ACC112 (cell line): ENCODE measurements around the gene ROR1.
A peak's percentile ranks its signal among the peaks of the same experiment; 100 is the strongest.

Source experiments
- H2AFZ ChIP-seq: fragments of 200-600 bp; sonication (generic); one replicate; pipeline ENCODE4 v1.6.0; 2017; ENCODE audit warnings: antibody characterized with exemption, low read length; ENCODE audit not compliant: unreplicated experiment
- H3K27ac ChIP-seq: fragments of 200-600 bp; sonication (generic); 2 replicates; pipeline ENCODE4 v1.5.1; 2014; ENCODE audit warnings: low read depth, mild to moderate bottlenecking, antibody characterized with exemption, low read length, moderate library complexity
- H3K27me3 ChIP-seq: fragments of 200-600 bp; sonication (generic); 2 replicates; pipeline ENCODE4 v1.6.1; 2014; ENCODE audit warnings: mild to moderate bottlenecking, antibody characterized with exemption, low read length, moderate library complexity, mixed read lengths; ENCODE audit not compliant: insufficient read depth
- H3K36me3 ChIP-seq: fragments of 200-600 bp; sonication (generic); 2 replicates; pipeline ENCODE4 v1.6.1; 2016; ENCODE audit warnings: mild to moderate bottlenecking, antibody characterized with exemption, low read length, moderate library complexity, mixed read lengths; ENCODE audit not compliant: insufficient read depth
- H3K4me1 ChIP-seq: fragments of 200-600 bp; sonication (generic); one replicate; pipeline ENCODE4 v1.6.1; 2016; ENCODE audit warnings: low read length, mixed read lengths; ENCODE audit not compliant: insufficient read depth, unreplicated experiment, control insufficient read depth
- H3K4me3 ChIP-seq: fragments of 200-600 bp; sonication (generic); 2 replicates; pipeline ENCODE4 v1.5.1; 2014; ENCODE audit warnings: mild to moderate bottlenecking, low read depth, low read length
- H3K79me2 ChIP-seq: fragments of 200-600 bp; sonication (generic); one replicate; pipeline ENCODE4 v1.6.0; 2016; ENCODE audit warnings: low read length; ENCODE audit not compliant: control insufficient read depth, unreplicated experiment, insufficient read depth

ROR1 gene

DNA sequence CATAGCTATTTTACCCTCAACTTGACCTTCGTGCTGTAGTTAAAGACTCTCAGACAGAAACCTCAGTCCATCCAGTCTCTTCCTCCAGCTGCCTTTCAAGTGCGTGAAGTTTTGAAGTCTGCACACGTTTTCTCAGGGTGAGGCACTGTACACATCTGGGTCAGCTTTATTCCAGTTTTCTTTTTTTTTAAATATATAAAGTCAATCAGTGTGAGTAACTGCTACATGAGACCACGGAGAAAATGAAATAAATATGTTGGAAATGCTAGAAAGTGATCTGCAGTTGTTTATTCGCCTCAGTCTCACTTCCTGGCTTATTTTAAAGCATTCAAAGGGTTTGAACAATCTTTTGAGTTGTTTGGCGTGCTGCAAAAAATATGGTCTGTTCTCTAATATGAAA, 135.7 kb downstream of the ROR1 start:
- H2AFZ ChIP-seq: no peak overlapping the region
- H3K27me3 ChIP-seq: no peaks in the 10 kb centered on the region
- H3K27ac ChIP-seq: no peak overlapping the region
- peak overlapping the region; percentile 31; the same call in 1 of the 2 replicates for H3K4me3 ChIP-seq
- no peaks in the 10 kb centered on the region for H3K36me3 ChIP-seq
- no peaks in the 10 kb centered on the region for H3K79me2 ChIP-seq
- peaks cover 24% of the 10 kb centered on the region for H3K4me1 ChIP-seq

DNA sequence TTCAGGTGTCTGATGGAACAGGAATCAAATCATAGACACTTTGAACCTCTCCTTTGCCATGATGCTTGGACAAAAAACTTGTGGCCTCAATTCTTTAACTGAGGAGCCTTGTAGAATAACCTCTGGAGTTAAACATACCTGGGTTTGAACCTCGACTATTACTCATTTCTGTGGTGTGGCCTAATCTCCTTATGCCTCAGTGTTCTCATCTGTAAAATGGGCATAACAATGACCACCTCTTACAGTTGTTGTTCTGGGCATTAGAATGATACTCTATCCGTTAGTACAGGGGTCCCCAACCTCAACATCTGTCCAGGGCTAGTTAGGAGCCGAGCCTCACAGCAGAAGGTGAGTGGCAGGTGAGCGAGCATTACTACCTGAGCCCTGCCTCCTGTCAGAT, 137.2 kb downstream of the ROR1 start:
- Histone ChIP-seq H3K27ac (no peak overlapping the region), H2AFZ (no peak overlapping the region), H3K27me3 (no peaks in the 10 kb centered on the region), H3K4me1 (peaks cover 24% of the 10 kb centered on the region), H3K79me2 (no peaks in the 10 kb centered on the region), H3K36me3 (no peaks in the 10 kb centered on the region), H3K4me3 (no peak overlapping the region)

GRCh38 chr1:63912643-63913042, 138.8 kb downstream of the ROR1 start:
- no peak overlapping the region for H3K27ac ChIP-seq
- no peak overlapping the region for H2AFZ ChIP-seq
- no peaks in the 10 kb centered on the region for H3K27me3 ChIP-seq
- no peaks in the 10 kb centered on the region for H3K79me2 ChIP-seq
- H3K4me3 ChIP-seq: no peak overlapping the region
- peaks cover 23% of the 10 kb centered on the region for H3K4me1 ChIP-seq
- H3K36me3 ChIP-seq: no peaks in the 10 kb centered on the region

DNA sequence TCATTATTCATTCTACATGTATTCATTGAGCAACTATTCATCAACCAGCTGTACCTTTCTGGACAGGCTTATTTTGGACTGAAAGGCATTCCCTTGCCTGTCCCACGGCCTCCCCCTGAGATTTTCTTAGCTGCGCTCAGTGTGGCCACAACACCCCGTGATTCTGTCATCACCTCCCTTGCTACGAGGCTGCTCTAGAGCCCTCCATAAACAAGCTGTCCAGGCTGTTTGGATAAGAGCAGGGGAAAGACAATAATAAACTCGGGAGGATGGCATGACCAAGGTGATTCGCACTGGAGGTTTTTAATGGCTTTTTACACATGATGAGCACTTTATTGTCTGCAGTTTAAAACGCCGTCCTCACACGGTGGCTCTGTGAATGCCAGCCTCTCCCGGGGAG, 139.7 kb downstream of the ROR1 start:
- Histone ChIP-seq H3K4me1 (peaks cover 18% of the 10 kb centered on the region), H3K27ac (no peak overlapping the region), H3K36me3 (no peaks in the 10 kb centered on the region), H3K27me3 (no peaks in the 10 kb centered on the region), H3K79me2 (no peaks in the 10 kb centered on the region), H2AFZ (no peak overlapping the region), H3K4me3 (no peak overlapping the region)

DNA sequence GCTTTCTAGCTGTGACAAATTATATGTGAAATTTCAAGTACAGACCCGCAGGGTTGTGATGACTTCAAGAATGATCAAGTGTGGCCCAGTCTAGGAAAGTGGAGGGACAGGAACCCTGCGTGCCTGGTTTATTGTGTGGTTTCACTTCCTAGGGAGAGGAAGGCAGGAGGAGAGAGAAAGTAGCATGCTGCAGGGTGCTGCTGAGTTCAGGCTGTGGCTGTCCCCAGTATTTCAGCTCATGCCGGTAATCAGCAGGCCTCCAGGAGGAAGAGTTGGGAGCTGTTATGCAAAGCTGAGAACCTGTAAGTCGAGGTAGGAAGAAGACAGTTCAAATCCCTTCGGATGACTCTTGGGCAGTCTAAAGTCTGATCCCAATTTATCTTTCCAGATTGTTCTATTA, 140.4 kb downstream of the ROR1 start:
- Histone ChIP-seq H3K4me1 (peaks cover 15% of the 10 kb centered on the region), H3K79me2 (no peaks in the 10 kb centered on the region), H3K27me3 (no peaks in the 10 kb centered on the region), H3K4me3 (no peak overlapping the region), H3K36me3 (no peaks in the 10 kb centered on the region), H2AFZ (no peak overlapping the region), H3K27ac (no peak overlapping the region)

- Histone ChIP-seq H3K4me1 (peaks cover 13% of the 10 kb centered on the region), H3K27ac (no peak overlapping the region), H3K4me3 (no peak overlapping the region), H3K79me2 (no peaks in the 10 kb centered on the region), H3K36me3 (no peaks in the 10 kb centered on the region), H2AFZ (no peak overlapping the region), H3K27me3 (no peaks in the 10 kb centered on the region)
Observed at GRCh38 chr1:63914706-63915105, 140.9 kb downstream of the ROR1 start.

- no peak overlapping the region for H2AFZ ChIP-seq
- H3K27me3 ChIP-seq: no peaks in the 10 kb centered on the region
- no peaks in the 10 kb centered on the region for H3K79me2 ChIP-seq
- H3K4me3 ChIP-seq: no peak overlapping the region
- no peaks in the 10 kb centered on the region for H3K36me3 ChIP-seq
- peaks cover 13% of the 10 kb centered on the region for H3K4me1 ChIP-seq
- no peak overlapping the region for H3K27ac ChIP-seq
Observed at GRCh38 chr1:63915121-63915520, 141.3 kb downstream of the ROR1 start.

DNA sequence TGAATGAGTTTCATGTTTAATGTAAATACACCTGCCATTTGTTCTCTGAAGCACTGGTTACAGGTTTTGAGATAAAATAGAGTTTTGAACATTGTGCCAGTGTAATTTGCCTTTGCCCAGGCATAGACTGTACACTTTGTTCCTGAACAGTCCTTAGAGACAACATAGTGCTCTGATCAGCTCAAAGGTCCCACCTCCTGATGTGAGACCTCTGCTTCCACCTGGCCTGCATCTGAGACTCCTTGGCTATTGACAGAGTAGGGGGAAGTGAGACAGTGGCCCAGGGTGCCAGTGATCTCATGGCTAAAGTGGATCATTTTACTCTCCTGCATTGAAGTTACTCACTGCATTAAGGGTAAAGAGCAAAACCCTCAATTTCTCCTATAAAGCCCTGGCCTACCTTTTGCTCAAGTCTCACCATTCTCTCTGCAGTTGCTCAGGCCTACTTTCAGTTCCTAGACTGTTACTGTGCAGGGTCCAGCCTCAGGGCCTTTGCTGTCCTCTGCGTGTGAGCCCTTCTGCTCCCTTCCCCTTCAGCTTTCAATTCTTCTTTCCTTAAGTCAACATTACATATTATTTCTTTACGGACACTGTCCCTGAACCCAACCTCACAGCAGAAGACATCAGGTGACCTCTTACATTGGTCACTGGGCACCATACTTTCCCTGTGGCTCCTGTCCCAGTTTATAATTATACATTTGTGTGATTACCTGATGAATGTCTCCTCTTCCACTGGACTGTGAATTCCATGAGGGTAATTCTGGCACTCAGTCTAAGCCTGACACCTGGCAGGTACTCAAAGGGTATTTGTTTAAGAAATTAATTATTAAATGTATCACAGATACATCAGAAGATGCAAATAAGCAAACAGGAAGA, 142.9 kb downstream of the ROR1 start:
- H3K79me2 ChIP-seq: no peaks in the 10 kb centered on the region

GRCh38 chr1:63917571-63918417, 144.0 kb downstream of the ROR1 start:
- no peak overlapping the region for H2AFZ ChIP-seq
- H3K36me3 ChIP-seq: no peaks in the 10 kb centered on the region
- peak overlapping the region; percentile 48; the same call in 1 of the 2 replicates for H3K27ac ChIP-seq
- peaks cover 31% of the 10 kb centered on the region for H3K4me1 ChIP-seq
- no peaks in the 10 kb centered on the region for H3K27me3 ChIP-seq
- no peak overlapping the region for H3K4me3 ChIP-seq
- peaks cover 2% of the 10 kb centered on the region for H3K79me2 ChIP-seq

More for the DNA sequence above, 142.9 kb downstream of the ROR1 start:
- Histone ChIP-seq H3K27me3 (no peaks in the 10 kb centered on the region), H3K4me1 (peaks cover 26% of the 10 kb centered on the region), H3K4me3 (no peak overlapping the region), H2AFZ (no peak overlapping the region), H3K27ac (no peak overlapping the region), H3K36me3 (no peaks in the 10 kb centered on the region)

DNA sequence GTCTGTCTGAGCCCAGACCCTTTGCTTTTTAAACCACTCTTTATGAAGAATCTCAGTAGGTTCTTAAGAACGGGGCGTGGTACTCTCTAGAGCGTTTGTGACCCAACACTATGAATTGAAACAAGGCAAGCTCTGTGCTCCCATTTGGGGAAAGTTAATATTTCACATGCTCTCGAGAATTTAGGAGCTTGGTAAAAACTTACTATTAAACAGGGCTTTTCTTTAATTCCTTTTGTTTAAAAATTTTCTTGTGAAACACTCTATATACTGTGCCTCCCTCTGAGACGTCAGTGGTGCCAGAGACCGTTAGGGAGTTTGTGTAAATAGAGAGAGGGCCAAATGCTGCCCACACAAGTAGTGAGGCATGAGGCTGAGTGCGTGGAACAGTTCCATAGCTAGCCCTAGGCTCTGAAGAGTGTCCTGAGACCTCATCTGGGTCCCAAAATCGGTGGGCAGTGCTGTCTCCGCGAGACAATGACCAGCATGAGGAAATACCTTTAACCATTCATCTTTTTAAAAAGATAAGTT, 144.7 kb downstream of the ROR1 start:
- H3K4me1 ChIP-seq: peaks cover 31% of the 10 kb centered on the region
- no peak overlapping the region for H3K4me3 ChIP-seq
- peak overlapping the region; percentile 48; the same call in 1 of the 2 replicates for H3K27ac ChIP-seq
- no peak overlapping the region for H2AFZ ChIP-seq
- peaks cover 6% of the 10 kb centered on the region for H3K79me2 ChIP-seq
- H3K27me3 ChIP-seq: no peaks in the 10 kb centered on the region
- H3K36me3 ChIP-seq: no peaks in the 10 kb centered on the region
